Epidermal melanocyte (primary cell): ENCODE data around the gene EHMT2.

ENCODE experiments used
- DNase-seq: peaks from one replicate; pipeline ENCODE4 v3.0.0; 2011; ENCODE audit warnings: low spot score; ENCODE audit not compliant: insufficient read length

The EHMT2 gene

GRCh38 chr6:31889331-31889972 lies 8.0 kb downstream of the EHMT2 start:
- no peak for DNase-seq

DNA sequence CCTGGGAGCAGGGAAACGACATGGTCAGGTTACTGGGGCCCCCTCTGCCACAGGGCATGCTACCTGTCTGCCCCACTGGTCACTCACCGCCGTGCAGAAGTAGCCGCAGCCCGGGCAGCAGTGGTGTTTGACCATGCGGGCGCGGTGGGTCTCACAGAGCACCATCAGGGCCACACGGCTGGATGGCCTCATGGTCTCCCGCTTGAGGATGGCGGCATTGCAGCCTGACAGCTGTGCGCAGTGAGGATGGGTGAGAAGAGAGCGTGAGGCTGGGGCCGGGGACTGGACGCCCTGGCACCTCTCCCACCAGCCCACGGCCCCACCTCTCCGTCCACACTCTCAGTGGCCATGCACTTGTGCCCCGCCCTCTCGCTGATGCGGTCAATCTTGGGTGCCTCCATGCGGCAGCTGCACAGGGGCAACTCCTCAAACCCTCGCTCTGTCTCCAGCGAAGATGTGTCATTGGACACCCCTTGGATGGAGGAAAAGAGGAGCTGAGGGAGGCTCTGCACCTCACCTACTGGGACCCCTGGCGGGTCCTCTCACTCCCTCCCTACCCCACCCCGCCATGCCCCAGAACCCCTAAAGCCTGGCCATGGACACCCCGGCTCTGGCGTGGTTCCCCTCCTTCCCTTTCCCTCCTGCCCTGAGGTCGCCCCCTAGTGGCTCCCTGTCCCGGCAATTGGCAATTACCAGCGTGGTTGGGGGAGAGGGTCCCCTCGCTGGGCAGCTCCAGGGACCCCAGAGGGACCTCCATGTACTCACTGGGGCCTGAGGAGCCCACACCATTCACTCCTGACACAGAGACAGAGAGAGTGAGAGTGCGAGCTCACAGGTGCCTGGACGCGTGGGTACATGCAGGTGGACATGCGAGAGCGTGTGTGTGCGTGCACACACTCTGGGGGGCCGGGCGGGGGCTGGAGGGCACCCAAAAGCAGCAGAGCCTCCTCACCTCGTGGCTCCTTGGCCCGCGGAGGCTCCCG lies 8.9 kb downstream of the EHMT2 start:
- no peak for DNase-seq

- DNase-seq, result no peak
Observed at GRCh38 chr6:31887173-31888007, 10.1 kb downstream of the EHMT2 start.

- no peak for DNase-seq
Observed at GRCh38 chr6:31886541-31886991, 10.9 kb downstream of the EHMT2 start.

DNA sequence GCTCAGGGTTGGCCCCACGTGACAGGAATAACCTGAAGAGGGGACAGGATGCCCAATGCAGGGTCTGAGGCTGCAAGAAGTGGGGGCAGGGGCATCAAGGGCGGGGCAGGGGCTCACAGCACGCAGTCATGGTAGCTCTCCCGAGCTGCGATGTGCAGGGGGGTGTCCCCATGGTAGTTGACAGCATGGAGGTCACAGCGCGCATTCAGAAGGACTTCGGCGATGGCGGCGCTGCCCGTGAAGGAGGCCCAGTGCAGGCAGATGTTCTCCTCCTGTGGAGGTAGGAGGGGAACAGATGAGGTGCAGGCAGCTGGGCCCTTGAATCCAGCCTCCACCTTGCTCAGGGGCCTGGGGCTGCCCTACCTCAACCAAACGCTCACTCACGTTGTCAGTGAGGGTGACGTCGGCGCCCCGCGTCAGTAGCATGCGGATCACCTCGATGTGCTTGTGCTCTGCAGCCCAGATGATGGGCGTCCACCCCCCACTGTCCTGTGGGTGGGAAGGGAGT lies 12.9 kb downstream of the EHMT2 start:
- no peak for DNase-seq

DNA sequence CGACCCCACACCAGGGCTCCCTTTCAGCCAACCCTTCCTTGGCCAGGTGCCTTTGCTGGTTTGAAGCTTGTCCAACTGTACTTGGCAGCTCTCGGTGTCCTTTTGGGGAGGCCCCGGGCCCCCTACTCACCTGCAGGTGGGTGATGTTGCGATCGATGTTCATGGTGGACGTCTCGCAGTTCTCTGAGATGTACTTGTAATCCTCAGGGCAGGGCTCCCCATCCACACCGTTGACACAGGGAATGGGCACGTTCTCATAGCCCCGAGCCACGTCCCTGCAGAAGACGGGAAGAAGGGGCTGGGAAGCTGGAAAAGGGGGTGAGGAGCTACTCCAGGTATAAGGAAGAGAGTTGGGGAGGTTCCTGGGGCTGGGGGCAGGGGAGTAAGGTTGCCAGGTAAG lies 13.8 kb downstream of the EHMT2 start:
- no peak for DNase-seq

GRCh38 chr6:31882344-31882743 lies 15.2 kb downstream of the EHMT2 start:
- no peak for DNase-seq

DNA sequence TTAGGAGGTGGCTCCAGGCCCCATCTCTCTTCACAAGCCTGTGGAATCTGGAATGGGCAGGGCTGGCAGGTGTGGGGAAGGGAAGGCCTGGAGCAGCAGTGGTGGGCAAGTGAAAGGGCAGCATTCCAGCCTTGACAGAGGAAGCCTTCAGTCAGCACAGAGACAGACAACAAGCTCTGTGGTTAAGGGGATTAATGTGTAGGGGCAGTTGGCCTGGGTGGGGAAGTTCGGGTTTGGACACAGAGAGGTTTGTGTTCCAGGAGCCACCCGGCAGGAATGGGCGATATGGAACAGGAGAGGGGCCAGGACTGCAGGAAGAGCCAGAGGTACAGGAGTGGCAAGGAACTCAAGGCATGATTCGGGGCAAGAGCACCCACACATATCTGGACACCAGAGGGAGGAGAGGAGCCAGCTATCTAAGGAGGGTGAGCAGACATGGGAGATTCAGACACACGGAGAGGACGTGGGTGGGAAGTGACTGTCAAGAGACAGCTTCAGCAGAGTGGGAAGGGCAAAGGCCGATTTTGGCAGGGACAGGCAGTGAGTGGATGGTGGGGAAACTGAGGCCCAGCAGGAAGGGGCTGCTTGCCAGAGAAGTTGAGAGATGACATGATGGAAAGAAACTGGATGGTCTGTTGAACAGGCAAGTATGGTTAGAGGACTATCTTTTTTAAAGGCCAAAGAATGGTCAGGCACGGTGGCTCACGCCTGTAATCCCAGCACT lies 16.2 kb downstream of the EHMT2 start:
- no peak for DNase-seq

DNA sequence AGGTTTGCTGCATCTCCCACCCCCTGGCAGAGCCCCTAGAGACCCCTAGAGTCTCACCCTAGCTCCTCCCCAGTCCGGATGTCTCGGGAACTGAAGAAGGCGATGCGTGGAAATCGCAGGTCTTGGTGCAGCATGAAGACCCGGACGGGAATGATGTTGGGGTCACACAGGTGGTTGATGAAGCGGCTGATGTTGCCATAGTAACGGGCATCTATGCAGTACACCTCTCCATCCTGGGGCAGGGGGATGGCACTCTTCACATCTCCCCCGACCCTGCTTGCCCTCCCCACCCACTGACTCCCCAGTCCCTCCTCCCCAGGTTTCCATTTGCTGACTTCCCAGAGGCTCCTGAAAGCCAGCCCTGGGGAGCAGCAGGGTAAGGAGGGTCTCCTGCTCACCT lies 16.9 kb downstream of the EHMT2 start:
- no peak for DNase-seq

DNA sequence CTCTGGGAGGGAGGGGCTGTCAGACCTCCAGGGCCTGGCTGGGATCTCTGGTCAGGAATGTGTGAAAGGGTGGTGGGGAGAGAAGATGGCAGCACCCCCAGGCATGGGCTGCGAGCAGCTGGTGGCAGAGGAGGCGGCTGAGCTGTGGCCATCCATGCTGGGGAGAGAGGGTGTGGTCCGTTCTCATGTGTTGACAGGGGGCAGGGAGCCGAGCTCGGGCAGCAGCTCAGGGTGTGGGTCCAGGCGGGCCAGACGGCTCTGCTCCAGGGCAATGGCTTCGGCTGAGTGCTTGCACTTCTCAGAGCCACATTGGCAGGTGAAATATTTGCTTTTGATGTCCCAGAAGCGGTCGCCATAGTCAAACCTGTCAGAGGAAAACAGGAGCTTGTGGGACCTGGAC lies 17.6 kb downstream of the EHMT2 start:
- no peak for DNase-seq

DNA sequence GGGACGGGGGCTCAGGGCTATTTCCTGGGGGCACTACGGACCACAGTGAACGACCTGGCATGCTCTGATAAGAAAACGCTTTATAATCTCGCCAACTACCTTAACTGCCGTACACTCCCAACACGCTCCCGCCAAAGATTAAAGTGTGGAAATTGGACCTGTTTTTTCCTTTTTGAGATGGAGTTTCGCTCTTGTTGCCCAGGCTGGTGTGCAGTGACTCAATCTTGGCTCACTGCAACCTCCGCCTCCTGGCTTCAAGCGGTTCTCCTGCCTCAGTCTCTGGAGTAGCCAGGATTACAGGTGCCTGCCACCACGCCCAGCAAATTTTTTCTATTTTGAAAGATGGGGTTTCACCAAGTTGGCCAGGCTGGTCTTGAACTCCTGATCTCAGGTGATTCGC lies 18.4 kb downstream of the EHMT2 start:
- no peak for DNase-seq

- DNase-seq, result no peak
Observed at GRCh38 chr6:31878726-31879125, 18.8 kb downstream of the EHMT2 start, which contains the start of gene SLC44A4. SLC44A4 (minus strand) TSS chr6:31878997; CDS start chr6:31878980, 17 bp downstream.

DNA sequence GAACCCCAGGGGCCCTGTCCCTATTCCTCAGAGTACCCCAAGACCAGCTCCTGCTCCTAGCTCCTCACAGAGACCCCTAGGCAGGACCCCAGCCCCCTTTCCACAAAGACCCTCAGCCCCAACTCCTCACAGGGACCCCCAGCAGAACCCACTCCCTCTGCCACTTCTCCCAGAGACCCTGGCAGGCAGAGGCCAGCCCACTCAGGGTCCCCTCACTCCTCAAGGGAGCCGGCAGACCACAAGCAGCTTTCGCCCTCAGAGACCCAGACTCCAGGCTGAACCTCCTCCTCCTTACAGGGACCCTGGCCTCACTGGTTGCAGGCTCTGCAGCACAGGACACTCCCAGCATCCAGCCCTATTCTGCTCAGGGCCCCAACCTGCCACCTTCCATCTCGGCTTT lies 19.3 kb downstream of the EHMT2 start:
- DNase-seq, result no peak

GRCh38 chr6:31877651-31878161 lies 19.8 kb downstream of the EHMT2 start:
- DNase-seq, result no peak

DNA sequence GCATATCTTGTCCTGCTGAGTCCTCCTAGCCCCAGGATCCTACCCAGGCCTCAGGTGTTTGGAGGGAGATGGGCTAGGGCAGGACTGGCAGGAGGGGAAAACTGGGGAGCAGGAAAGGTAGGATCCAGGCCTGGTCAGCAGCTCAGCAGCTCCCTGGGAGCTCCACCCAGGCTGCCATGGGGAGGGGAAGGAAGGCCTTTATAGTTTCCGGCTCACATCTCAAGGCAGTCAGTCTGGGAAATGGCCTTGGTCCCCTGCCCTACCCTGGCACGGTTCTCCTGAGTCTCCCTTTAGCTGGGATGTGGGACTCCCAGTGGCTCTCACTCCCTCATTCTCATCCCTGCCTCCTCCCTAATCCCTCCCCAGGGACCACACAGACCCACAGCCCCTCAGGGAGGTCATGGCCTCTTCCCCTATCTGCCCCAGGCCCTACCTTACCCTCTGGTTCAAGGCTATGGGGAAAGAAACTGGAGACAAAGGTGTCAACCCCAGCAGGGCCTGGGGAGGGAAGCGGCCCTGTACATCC lies 20.3 kb downstream of the EHMT2 start:
- no peak for DNase-seq

- no peak for DNase-seq
Observed at GRCh38 chr6:31876357-31876756, 21.1 kb downstream of the EHMT2 start.

GRCh38 chr6:31875877-31876276 lies 21.6 kb downstream of the EHMT2 start:
- DNase-seq, result no peak

DNA sequence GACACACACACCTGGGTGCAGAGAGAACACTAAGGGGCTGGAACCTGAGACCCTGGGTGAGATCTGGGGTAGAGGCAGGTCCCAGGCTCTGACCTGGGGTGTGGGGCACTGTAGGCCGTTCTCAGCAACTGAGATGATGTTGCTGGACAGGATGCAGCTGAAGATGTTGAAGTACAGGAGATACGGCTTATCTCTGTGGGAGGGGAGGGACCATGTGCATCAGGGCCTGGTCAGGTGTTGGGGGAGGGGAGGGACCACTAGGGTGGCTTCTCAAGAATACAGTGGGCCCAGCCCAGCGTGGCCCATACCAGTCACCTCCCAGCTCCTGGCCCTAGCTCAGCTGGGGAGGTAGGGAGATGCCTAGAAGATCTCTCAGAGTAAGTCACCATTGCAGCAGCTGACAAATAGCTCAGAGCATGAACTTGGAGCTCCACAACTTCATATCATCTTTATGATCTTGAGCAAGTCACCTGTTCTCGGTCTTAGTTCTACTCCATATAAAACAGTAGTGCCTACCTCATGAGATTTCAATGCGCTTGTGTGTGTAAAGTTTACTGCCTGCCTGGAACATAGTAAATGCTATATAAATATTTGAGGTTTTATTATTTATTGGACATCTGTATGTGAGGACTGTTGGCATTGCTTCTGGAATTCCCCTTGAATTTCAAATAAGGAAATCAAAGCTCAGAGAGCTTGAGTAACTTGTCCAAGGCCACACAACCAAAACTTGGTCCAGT lies 22.5 kb downstream of the EHMT2 start:
- DNase-seq, result no peak

DNA sequence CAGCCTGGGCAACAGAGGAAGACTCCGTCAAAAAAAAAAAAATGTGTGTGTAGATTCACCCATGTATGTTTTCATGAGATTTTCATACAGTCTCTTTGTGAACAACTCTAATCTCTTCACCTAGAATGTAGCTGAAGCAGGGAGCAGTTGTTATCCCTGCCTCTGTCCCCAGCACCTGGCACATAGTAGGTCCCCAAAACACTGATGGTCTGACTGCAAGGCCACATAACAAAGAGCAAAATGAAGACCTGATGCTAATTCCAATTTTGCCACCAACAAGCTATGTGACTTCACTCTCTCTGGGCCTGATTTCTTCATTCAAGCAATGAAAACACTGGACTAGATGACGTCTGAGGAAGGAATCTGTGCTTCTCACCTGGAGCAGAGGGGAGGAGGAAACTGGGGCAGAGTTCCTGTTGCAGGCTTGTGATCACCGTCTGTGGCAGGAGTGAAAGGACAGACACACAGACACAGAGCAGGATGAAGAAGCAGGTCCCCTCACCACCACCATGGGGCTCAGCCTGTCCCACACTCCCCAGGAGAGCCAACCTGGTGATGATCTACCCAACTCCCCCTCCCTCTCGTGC lies 23.3 kb downstream of the EHMT2 start:
- DNase-seq, result no peak
